SU-DHL-6 (cell line): ENCODE results near the gene ISYNA1.

Experiments used
- H2AFZ ChIP-seq: fragments of 200-600 bp; sonication (generic); 2 replicates; pipeline ENCODE4 v1.6.1; 2014; ENCODE audit warnings: low read depth, mild to moderate bottlenecking, moderate library complexity, mixed read lengths, antibody characterized with exemption, low read length; ENCODE audit not compliant: severe bottlenecking
- H3F3A ChIP-seq: fragments of 200-600 bp; shearing (Covaris generic); 2 replicates; pipeline ENCODE4 v1.6.0; 2016; ENCODE audit warnings: antibody characterized with exemption, mild to moderate bottlenecking; ENCODE audit not compliant: insufficient read depth
- H3K27ac ChIP-seq: fragments of 200-600 bp; sonication (generic); 2 replicates; pipeline ENCODE4 v1.5.1; 2016; ENCODE audit warnings: low read depth, mild to moderate bottlenecking, low read length, moderate library complexity, mixed read lengths
- H3K27me3 ChIP-seq: fragments of 200-600 bp; sonication (generic), shearing (Covaris generic); 2 replicates; pipeline ENCODE4 v1.6.0; 2014; ENCODE audit warnings: mild to moderate bottlenecking, low read length
- H3K36me3 ChIP-seq: fragments of 200-600 bp; sonication (generic); 2 replicates; pipeline ENCODE4 v1.6.1; 2014; ENCODE audit warnings: mild to moderate bottlenecking, low read length, mixed read lengths
- H3K4me2 ChIP-seq: fragments of 300-600, 200-600 bp; shearing (Covaris generic), sonication (generic); 2 replicates; pipeline ENCODE4 v1.6.0; 2014; ENCODE audit warnings: low read length, low read depth, mild to moderate bottlenecking; ENCODE audit not compliant: poor library complexity, severe bottlenecking
- H3K4me3 ChIP-seq: fragments of 200-600 bp; sonication (generic); 2 replicates; pipeline ENCODE4 v1.5.1; 2014; ENCODE audit warnings: antibody characterized with exemption, low read length, mild to moderate bottlenecking, mixed read lengths; ENCODE audit not compliant: insufficient read depth, poor library complexity, severe bottlenecking
- H3K79me2 ChIP-seq: fragments of 200-600 bp; sonication (generic); 2 replicates; pipeline ENCODE4 v1.6.1; 2014; ENCODE audit warnings: mild to moderate bottlenecking, low read length, moderate library complexity; ENCODE audit not compliant: insufficient read depth
- H3K9ac ChIP-seq: fragments of 200-600 bp; sonication (generic); 2 replicates; pipeline ENCODE4 v1.7.0; 2014; ENCODE audit warnings: mild to moderate bottlenecking, low read length
- H3K9me2 ChIP-seq: fragments of 200-600 bp; sonication (generic); replicated peaks from 2 replicates; pipeline ENCODE4 v1.6.1; 2014; ENCODE audit warnings: low read length; ENCODE audit not compliant: insufficient read depth
- H3K9me3 ChIP-seq: fragments of 200-600 bp; sonication (generic); 2 replicates; pipeline ENCODE4 v1.6.1; 2014; ENCODE audit warnings: low read length, mixed read lengths; ENCODE audit not compliant: insufficient read depth
- H4K20me1 ChIP-seq: fragments of 200-600 bp; sonication (generic); 2 replicates; pipeline ENCODE4 v1.6.1; 2014; ENCODE audit warnings: low read depth, mild to moderate bottlenecking, antibody characterized with exemption, low read length, moderate library complexity, mixed read lengths
- EZH2phosphoT487 ChIP-seq: fragments of 200-600 bp; sonication (generic), shearing (Covaris generic); conservative IDR thresholded peaks from 2 replicates; pipeline ENCODE4 v1.6.1; 2018; ENCODE audit warnings: mild to moderate bottlenecking, antibody characterized with exemption, low read length, moderate library complexity, mixed read lengths
- TF ChIP-seq, protein P1 (sequence below): fragments of 200-600 bp; sonication (generic); IDR thresholded peaks from one replicate; pipeline ENCODE4 v1.5.1; 2017; ENCODE audit warnings: antibody characterized with exemption, mild to moderate bottlenecking, low read length, moderate library complexity; ENCODE audit not compliant: insufficient read depth, poor library complexity, severe bottlenecking

ISYNA1 gene

GRCh38 chr19:18444513-18444912 lies 6.6 kb upstream of the ISYNA1 start:
- Histone ChIP-seq H2AFZ (no peak overlapping the region), H3K4me2 (no peak overlapping the region), H3K9me2 (no peaks in the 10 kb centered on the region), H3K27me3 (no peaks in the 10 kb centered on the region), H3K9ac (no peak overlapping the region), H4K20me1 (no peaks in the 10 kb centered on the region), H3K79me2 (no peaks in the 10 kb centered on the region), H3K36me3 (no peaks in the 10 kb centered on the region), H3K4me3 (no peak overlapping the region), H3K27ac (no peak overlapping the region), H3K9me3 (no peaks in the 10 kb centered on the region), H3F3A (peaks cover 12% of the 10 kb centered on the region)
- no peak for TF ChIP-seq EZH2phosphoT487
- TF ChIP-seq, protein P1, sequence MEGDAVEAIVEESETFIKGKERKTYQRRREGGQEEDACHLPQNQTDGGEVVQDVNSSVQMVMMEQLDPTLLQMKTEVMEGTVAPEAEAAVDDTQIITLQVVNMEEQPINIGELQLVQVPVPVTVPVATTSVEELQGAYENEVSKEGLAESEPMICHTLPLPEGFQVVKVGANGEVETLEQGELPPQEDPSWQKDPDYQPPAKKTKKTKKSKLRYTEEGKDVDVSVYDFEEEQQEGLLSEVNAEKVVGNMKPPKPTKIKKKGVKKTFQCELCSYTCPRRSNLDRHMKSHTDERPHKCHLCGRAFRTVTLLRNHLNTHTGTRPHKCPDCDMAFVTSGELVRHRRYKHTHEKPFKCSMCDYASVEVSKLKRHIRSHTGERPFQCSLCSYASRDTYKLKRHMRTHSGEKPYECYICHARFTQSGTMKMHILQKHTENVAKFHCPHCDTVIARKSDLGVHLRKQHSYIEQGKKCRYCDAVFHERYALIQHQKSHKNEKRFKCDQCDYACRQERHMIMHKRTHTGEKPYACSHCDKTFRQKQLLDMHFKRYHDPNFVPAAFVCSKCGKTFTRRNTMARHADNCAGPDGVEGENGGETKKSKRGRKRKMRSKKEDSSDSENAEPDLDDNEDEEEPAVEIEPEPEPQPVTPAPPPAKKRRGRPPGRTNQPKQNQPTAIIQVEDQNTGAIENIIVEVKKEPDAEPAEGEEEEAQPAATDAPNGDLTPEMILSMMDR: no peak

DNA sequence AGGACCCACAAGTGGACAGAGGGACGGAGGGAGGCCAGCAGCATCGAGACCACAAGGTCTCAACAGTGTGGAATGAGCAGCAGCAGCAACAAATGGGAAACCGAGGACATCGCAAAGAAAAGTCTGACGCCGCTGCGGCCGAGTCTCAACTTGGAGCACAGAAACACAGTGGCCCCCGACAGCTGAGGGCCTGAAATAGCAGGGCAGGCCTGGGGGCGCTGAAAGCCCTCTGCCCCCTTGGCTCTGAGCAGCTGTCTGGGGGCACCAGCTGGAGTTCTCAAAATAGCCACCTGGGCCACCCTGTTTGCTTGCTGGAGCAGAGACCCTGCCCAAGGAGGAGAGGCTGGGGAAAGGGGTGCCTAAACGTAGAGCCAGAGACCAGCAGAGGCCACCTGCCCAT lies 5.9 kb upstream of the ISYNA1 start:
- Histone ChIP-seq H3K36me3 (no peaks in the 10 kb centered on the region), H4K20me1 (no peaks in the 10 kb centered on the region)

GRCh38 chr19:18443406-18443805 lies 5.5 kb upstream of the ISYNA1 start:
- Histone ChIP-seq H3K27me3 (no peaks in the 10 kb centered on the region), H3K36me3 (no peaks in the 10 kb centered on the region), H3K9me2 (no peaks in the 10 kb centered on the region), H3K9me3 (no peaks in the 10 kb centered on the region), H3F3A (peaks cover 21% of the 10 kb centered on the region), H3K79me2 (no peaks in the 10 kb centered on the region), H3K27ac (no peak overlapping the region), H2AFZ (no peak overlapping the region), H4K20me1 (no peaks in the 10 kb centered on the region), H3K4me3 (no peak overlapping the region), H3K9ac (no peak overlapping the region), H3K4me2 (no peak overlapping the region)
- TF ChIP-seq EZH2phosphoT487: no peak

More for the DNA sequence above, 5.9 kb upstream of the ISYNA1 start:
- Histone ChIP-seq H3K9me3 (no peaks in the 10 kb centered on the region), H3K27ac (no peak overlapping the region), H3K9ac (no peak overlapping the region), H3K27me3 (no peaks in the 10 kb centered on the region), H3K9me2 (no peaks in the 10 kb centered on the region), H3K4me3 (no peak overlapping the region), H3F3A (peaks cover 19% of the 10 kb centered on the region), H3K4me2 (no peak overlapping the region), H2AFZ (no peak overlapping the region), H3K79me2 (no peaks in the 10 kb centered on the region)
- TF ChIP-seq, protein P1: no peak
- TF ChIP-seq EZH2phosphoT487: no peak

DNA sequence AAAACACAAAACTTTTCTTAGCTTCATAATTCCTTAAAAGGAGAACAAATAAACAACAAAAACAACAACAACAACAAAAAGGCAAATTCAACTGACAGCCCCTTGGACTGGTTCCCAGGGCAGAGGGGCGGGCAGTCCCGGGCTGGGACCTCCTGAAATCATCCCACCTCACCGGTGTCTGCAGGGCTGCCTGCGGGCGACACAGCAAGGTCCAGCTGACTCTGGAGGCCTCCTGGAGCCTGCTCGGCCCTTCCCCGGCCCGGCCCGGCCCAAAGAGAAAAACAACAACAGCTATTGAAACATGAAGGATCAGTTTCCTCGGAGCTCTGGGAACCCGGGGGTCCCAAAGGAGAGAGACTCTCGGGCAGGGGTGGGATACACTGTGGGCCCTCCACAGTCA lies 5.0 kb upstream of the ISYNA1 start:
- Histone ChIP-seq H3K79me2 (no peaks in the 10 kb centered on the region), H3K9me2 (no peaks in the 10 kb centered on the region), H3K4me3 (no peak overlapping the region), H3F3A (peaks cover 21% of the 10 kb centered on the region), H3K9me3 (no peaks in the 10 kb centered on the region), H3K4me2 (no peak overlapping the region), H3K36me3 (no peaks in the 10 kb centered on the region), H3K27ac (no peak overlapping the region), H3K9ac (no peak overlapping the region), H3K27me3 (no peaks in the 10 kb centered on the region), H2AFZ (no peak overlapping the region), H4K20me1 (no peaks in the 10 kb centered on the region)
- TF ChIP-seq EZH2phosphoT487: no peak
- TF ChIP-seq, protein P1: no peak
